NCI-H748 (cell line): ENCODE measurements around the gene RAB8B.
"Not testable (repeated sequence)": the region's sequence is repeated elsewhere in the genome, so short reads cannot be mapped to it uniquely, and the experiment has no call there.

Experiments
- DNase-seq: peaks from one replicate; lab custom pipeline; 2025; ENCODE audit not compliant: unreplicated experiment; lab: John Stamatoyannopoulos, UW

The RAB8B gene

DNA sequence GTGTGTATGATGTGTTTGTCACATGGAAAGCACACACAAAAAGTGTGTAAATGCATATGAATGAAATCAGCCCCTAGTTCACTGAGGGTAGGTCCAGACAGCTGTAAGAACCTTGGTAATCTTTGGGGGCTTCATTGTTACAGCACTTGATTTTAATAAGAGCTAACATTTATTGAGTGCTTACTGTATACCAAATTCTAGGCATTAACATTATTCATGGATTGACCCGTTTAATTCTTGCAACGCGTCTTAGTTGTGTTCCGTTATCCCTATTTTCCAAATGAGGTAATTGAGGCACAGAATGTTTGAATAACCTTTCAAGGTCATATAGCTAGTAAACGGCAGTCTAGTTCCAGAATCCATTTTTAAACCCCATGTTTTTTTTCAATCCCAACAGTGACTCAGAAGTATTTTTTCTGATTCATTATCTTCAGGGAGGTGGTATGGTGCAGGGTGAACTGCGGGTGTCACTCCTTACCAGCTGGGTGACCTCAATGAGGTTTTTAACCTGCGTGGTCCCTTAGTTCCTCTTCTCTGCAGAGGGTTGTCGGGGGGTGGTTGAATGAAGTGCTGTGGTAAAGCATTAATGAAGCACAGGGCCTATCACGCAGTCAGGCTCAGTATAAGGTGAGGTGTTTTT, 14.2 kb downstream of the RAB8B start:
- DNase-seq, result no peak

- no peak for DNase-seq
These were observed 16.7 kb downstream of the RAB8B start for GRCh38 chr15:63206079-63206478.

DNA sequence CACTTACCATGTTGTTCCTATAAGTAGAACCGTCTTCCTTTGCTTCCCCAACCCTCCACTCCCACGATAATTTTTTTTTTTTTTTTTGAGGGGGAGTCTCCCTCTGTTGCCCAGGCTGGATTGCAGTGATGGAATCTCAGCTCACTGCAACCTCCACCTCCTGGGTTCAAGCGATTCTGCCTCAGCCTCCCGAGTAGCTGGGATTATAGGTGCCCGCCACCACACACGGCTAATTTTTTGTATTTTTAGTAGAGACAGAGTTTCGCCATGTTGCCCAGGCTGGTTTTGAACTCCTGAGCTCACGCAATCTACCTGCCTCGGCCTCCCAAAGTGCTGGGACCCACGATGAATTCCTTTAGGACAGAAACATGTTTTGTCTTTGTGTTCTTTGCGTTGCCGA, 19.4 kb downstream of the RAB8B start:
- DNase-seq, result not testable (repeated sequence)

- DNase-seq, result no peak
These were observed 21.0 kb downstream of the RAB8B start for GRCh38 chr15:63210151-63211091.

DNA sequence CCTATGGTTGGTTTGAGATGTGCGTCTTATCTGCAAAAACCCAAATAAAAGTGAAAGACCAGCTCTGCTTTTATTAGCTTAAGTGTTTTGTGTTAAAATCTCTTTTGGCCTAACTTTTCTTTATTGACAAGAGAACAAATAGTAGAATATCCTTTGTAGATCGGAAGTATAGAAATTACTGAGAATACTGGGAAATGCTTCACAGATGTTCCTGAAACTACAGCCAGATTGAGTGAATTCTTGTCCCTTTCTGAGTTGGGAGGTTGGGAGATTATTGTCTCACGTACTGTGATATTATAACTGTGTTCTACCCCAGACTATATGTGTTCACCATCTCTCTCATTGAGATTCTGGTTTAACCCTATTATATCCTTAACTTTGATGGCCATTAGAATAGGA, 21.7 kb downstream of the RAB8B start:
- DNase-seq, result no peak

GRCh38 chr15:63211549-63211948, 22.1 kb downstream of the RAB8B start:
- DNase-seq, result no peak

DNA sequence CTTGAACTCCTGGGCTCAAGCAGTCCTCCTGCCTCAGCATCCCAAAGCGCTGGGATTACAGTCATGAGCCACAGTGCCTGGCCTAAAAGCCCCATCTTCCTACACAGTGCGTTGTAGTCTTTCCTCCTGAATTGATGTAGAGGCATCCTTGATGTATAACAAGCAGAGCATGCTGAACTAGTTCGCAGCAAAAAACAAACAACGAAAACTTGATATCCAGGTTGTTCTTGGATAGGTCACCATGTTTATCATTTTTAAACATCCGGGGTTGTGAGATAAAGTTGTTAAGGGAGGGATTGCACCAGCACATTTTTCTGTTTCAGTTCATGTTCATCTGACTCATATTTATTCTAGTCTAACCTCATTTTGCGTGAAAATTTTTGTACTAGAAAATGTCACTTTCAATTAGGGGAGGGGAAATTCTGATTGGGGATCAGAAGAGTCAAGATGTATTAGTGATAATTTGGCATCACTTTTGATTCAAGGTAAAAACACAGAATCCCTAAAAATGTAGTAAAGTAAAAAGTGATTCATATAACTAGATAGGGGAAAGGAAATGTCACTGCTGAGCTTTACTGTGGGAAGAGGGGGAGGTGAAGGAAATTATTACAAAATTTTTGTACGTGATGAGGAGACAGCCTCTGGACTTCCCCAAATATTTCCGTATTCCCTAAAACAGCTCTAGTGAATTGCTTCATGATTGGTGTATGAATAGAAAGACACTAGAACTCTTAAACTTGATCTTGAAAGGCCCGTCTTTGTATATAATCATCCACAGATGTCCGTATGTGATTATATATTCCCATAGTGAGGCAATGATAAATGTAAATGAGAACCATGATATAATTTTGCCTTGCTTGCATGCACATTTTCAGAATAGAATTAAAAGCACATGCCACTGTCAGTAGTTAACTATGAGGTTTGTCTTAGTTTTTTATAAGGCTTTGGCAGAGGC, 22.9 kb downstream of the RAB8B start:
- no peak for DNase-seq

GRCh38 chr15:63218100-63218808, 28.8 kb downstream of the RAB8B start:
- no peak for DNase-seq

- no peak for DNase-seq
These were observed 29.8 kb downstream of the RAB8B start for GRCh38 chr15:63219196-63219710.

DNA sequence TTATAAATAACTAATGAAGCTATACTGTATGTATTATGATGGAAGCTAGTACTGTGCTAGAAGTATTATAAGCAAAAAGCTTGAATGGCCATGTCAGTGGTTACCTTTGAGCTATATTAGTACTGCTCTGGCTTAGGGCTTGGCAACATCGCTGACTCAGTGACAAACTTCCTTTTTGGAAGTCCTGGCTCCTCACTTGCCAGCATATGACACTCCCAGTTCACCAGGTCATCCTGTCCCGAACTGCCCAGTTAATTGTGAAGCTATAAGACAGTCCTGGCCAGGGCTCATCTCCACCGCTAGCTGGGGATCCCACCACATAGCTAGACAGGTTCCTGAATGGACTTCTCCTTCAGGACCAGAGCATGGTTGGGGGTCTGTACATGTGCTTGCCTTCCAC, 31.9 kb downstream of the RAB8B start:
- no peak for DNase-seq

- DNase-seq, result no peak
These were observed 34.1 kb downstream of the RAB8B start for GRCh38 chr15:63223463-63223862.

DNA sequence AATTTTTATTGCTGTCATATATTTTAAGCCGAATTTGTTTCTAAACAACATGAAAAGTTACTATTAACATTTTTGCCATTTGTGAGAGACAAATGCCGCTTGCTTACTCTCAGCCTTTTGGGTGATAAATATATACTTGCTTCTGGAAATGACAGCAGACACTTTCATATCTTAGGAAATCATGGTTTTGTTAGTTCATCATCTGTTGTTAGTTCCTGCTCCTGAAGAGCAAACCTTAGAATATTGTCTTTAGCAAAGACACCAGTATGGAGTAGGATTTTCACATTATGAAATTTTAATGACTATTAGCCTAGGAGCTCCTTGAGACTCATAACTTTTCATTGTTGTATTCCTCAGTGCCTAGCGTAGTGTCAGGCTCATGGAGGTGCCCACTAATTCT, 36.0 kb downstream of the RAB8B start:
- DNase-seq, result no peak

GRCh38 chr15:63226155-63226883, 36.9 kb downstream of the RAB8B start:
- no peak for DNase-seq

GRCh38 chr15:63226966-63227401, 37.6 kb downstream of the RAB8B start:
- DNase-seq, result no peak

DNA sequence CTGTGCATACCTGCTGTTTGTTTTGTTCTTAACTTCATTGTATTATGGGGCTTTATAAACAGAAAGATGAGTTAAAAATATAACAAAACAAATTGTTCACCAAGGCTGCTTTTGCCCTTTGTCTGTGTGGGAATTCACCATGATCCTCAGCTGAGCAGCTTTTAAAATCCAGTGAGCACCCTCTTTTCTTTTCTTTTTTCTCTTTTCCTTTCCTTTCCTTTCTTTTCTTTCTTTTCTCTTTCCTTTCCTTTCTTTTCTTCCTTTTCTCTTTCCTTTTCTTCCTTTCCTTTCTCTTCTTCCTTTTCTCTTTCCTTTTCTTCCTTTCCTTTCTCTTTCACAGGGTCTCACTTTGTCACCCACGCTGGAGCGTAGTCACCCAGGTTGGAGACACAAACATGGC, 38.3 kb downstream of the RAB8B start:
- DNase-seq, result no peak

GRCh38 chr15:63231206-63231605, 41.8 kb downstream of the RAB8B start:
- no peak for DNase-seq

GRCh38 chr15:63231706-63232105, 42.3 kb downstream of the RAB8B start:
- DNase-seq, result no peak

DNA sequence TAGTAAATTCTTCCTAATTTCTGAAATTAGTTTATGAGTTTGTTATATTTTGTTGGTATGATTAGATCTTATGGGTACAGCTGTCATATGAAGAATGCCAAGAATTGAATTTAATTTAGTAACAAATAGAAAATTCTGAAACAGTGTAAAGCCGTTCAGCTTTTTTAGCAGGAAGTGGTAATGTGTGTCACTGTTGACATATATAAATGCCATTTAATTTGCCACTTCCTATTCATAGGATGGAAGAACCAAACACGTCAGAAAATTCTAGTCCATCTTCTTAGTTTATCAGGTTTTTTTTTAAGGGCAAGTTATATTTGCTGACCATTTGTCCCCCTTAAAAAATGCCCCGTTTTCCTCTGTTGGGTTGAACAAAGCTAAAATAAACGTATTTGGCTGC, 43.0 kb downstream of the RAB8B start:
- no peak for DNase-seq

DNA sequence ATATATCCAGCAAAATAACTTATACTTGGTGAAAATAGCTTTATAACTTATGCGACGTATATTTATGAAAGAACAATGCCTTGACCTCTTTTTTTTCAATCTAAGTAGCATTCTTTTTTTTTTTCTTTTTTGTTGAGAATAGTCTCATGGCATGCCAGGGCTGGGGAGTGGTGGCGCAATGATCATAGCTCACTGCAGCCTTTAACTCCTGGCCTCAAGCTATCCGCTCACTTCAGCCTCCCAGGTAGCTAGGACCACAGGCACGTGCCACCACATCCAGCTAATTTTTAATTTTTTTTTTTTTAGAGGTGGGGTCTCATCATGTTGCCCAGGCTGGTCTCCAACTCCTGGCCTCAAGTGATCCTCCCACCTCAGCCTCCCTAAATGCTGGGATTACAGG, 43.5 kb downstream of the RAB8B start:
- no peak for DNase-seq
